ENCODE results near the gene TESMIN. TPM values are rescaled to one million over a fixed set of nuclear protein-coding genes. Genes with fewer than 3 reads are reported as not detected.
A peak's percentile ranks its signal among the peaks of the same experiment; 100 is the strongest.

Gene TESMIN
- total RNA-seq, 1 donor from 2014 or later = 0.27 TPM

DNA sequence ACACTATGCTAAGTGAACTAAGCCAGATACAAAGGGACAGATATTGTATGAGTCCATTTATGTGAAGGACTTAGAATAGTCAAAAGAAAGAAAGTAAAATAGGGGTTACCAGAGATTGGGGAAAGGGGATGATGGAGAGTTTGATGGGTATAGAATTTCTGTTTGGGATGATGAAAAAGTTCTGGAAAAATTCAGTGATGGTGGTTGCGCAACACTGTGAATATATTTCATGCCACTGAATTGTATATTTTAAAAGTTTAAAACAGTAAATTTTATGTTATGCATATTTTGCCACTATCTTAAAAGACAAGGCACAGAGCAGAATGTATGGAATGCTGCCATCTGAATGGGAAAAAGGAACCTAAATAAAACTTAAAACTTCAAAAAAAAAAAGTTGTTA, 29.2 kb downstream of the TESMIN start:
- no peak for ATAC-seq
- intact Hi-C loops (cut with DNase I) = no loop called here

GRCh38 chr11:68721075-68721474, 30.2 kb downstream of the TESMIN start:
- no peak for DNase-seq (ENCODE audit: missing footprints)
- no peak for ATAC-seq
- intact Hi-C loops (cut with DNase I) = no loop called here

More for the DNA sequence above, 29.2 kb downstream of the TESMIN start:
- no peak for DNase-seq (ENCODE audit: missing footprints)

- intact Hi-C loops (cut with DNase I) = no loop called here
- ATAC-seq = no peak
These were observed 35.7 kb downstream of the TESMIN start for GRCh38 chr11:68715456-68716122.

GRCh38 chr11:68714060-68714856, 37.1 kb downstream of the TESMIN start:
- no peak for ATAC-seq
- peak; percentile 64 for DNase-seq (ENCODE audit: missing footprints)
- intact Hi-C loops (cut with DNase I) = no loop called here

More at GRCh38 chr11:68715456-68716122, 35.7 kb downstream of the TESMIN start:
- DNase-seq (ENCODE audit: missing footprints) = no peak

DNA sequence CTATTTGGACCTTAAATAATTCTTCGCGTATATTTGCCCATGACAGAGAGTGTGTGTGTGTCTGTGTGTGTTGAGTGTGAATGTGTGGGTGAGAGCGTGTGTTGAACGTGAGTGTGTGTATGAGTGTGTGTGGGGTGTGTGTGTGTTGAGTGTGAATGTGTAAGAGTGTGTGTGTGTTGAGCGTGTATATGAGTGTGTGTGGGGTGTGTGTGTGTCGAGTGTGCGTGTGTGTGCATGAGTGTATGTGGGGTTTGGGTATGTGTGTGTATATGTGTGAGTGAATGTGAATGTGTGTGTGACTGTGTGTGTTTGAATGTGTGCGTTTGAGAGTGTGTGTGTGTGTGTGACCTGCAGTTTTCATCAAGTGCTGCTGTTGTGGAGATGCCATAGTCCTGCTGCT, 40.2 kb downstream of the TESMIN start:
- ATAC-seq = no peak
- intact Hi-C loops (cut with DNase I) = no loop called here
- no peak for DNase-seq (ENCODE audit: missing footprints)

- ATAC-seq (no peak), DNase-seq (ENCODE audit: missing footprints) (no peak)
- intact Hi-C loops (cut with DNase I) = no loop called here
These were observed 40.9 kb downstream of the TESMIN start for GRCh38 chr11:68710409-68710808.

DNA sequence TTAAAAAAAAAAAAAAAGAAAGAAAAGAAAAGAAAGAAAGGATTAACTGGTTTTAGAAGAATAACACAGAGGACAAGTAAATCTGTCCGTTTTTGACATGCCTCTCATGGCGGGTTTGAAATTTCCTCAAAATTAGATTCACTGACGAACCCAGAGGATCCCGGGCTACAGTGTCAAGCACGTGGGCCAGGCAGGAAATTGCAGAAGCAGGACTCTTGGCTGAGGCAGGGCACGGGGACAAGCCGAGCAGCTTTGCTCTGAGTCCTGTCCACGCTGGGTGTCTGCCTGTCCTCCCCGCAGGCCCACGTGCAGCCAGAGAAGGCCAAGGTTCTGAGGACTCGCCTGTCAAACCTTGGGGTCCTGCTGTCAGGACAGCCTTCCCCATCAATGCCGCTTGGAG, 42.3 kb downstream of the TESMIN start:
- intact Hi-C loops (cut with DNase I) = no loop called here
- ATAC-seq = no peak

GRCh38 chr11:68707527-68707926, 43.8 kb downstream of the TESMIN start:
- ATAC-seq (no peak), DNase-seq (ENCODE audit: missing footprints) (no peak)
- intact Hi-C loops (cut with DNase I) = no loop called here

More for the DNA sequence above, 42.3 kb downstream of the TESMIN start:
- DNase-seq (ENCODE audit: missing footprints) = no peak

- no peak for DNase-seq (ENCODE audit: missing footprints)
- ATAC-seq = no peak
- intact Hi-C loops (cut with DNase I) = no loop called here
These were observed 46.4 kb downstream of the TESMIN start for GRCh38 chr11:68704887-68705286.

GRCh38 chr11:68698993-68699392, 52.3 kb downstream of the TESMIN start:
- ATAC-seq (no peak), DNase-seq (ENCODE audit: missing footprints) (no peak)
- intact Hi-C loops (cut with DNase I) = no loop called here

- no peak for DNase-seq (ENCODE audit: missing footprints)
- no peak for ATAC-seq
- intact Hi-C loops (cut with DNase I) = no loop called here
These were observed 55.8 kb downstream of the TESMIN start for GRCh38 chr11:68695531-68695930.

GRCh38 chr11:68694431-68695297, 56.7 kb downstream of the TESMIN start:
- intact Hi-C loops (cut with DNase I) = no loop called here
- DNase-seq (ENCODE audit: missing footprints) = no peak
- ATAC-seq = no peak

DNA sequence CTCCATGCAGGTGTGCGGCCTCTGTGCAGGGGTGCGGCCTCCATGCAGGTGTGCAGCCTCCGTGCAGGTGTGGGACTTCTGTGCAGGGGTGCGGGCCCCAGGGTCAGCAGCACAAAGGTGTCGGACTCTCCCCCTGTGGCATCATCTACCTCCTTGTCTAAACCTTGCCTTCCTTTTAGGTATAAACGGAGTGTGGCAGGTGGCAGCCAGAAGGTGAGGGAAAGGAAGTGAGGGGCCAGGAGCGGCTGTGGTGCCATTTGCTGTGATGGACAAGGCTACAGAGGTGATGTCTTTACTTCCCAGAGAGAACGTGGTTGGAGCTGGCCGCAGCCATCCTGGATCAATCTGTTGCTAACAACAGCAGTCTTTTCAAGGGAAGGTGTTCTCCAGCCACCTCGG, 57.8 kb downstream of the TESMIN start:
- intact Hi-C loops (cut with DNase I) = no loop called here
- DNase-seq (ENCODE audit: missing footprints) = no peak
- no peak for ATAC-seq

GRCh38 chr11:68692871-68693483, 58.3 kb downstream of the TESMIN start:
- no peak for DNase-seq (ENCODE audit: missing footprints)
- intact Hi-C loops (cut with DNase I) = no loop called here
- ATAC-seq = no peak

GRCh38 chr11:68692115-68692514, 59.2 kb downstream of the TESMIN start:
- DNase-seq (ENCODE audit: missing footprints) (peak; percentile 47), ATAC-seq (no peak)
- intact Hi-C loops (cut with DNase I) = no loop called here

GRCh38 chr11:68691402-68691784, 59.9 kb downstream of the TESMIN start:
- intact Hi-C loops (cut with DNase I) = no loop called here
- DNase-seq (ENCODE audit: missing footprints) (no peak), ATAC-seq (no peak)

DNA sequence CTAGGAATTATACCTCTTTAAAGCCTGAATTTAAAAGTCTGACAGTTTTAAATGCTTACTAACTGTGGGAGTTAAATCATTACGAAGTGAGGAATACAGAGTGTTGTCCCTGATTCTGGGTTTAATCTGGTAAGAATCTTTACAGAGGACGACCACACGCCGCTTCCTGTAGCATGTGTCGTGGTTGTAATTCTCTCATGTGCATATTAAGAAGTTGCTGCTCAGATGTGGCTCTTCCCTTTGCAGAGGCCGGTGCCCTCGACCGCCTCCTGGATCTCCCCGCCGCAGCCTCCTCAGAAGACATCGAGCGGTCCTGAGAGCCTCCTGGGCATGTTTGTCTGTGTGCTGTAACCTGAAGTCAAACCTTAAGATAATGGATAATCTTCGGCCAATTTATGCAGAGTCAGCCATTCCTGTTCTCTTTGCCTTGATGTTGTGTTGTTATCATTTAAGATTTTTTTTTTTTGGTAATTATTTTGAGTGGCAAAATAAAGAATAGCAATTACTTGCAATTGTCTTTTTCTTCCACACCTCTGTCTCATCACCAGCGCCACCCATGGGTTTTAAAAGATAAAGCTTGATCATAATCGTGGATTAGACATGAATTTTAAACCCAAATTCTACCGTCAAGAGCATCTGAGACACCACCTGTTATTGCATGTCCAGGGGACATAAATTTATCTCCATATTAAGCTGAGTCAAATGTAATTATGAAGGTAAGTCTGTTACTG, 60.5 kb downstream of the TESMIN start:
- intact Hi-C loops (cut with DNase I) = no loop called here
- ATAC-seq (no peak), DNase-seq (ENCODE audit: missing footprints) (no peak)

Measured in Right ventricle myocardium inferior (tissue), 1 donor.